SU-DHL-6 (cell line): Measurements from ENCODE around the gene ZNF30.
"Not testable (repeated sequence)": the region's sequence is repeated elsewhere in the genome, so short reads cannot be mapped to it uniquely, and the experiment has no call there.

Experiments used
- H2AFZ ChIP-seq: fragments of 200-600 bp; sonication (generic); 2 replicates; pipeline ENCODE4 v1.6.1; 2014; ENCODE audit warnings: low read depth, mild to moderate bottlenecking, moderate library complexity, mixed read lengths, antibody characterized with exemption, low read length; ENCODE audit not compliant: severe bottlenecking
- H3F3A ChIP-seq: fragments of 200-600 bp; shearing (Covaris generic); 2 replicates; pipeline ENCODE4 v1.6.0; 2016; ENCODE audit warnings: antibody characterized with exemption, mild to moderate bottlenecking; ENCODE audit not compliant: insufficient read depth
- H3K27ac ChIP-seq: fragments of 200-600 bp; sonication (generic); 2 replicates; pipeline ENCODE4 v1.5.1; 2016; ENCODE audit warnings: low read depth, mild to moderate bottlenecking, low read length, moderate library complexity, mixed read lengths
- H3K27me3 ChIP-seq: fragments of 200-600 bp; sonication (generic), shearing (Covaris generic); 2 replicates; pipeline ENCODE4 v1.6.0; 2014; ENCODE audit warnings: mild to moderate bottlenecking, low read length
- H3K36me3 ChIP-seq: fragments of 200-600 bp; sonication (generic); 2 replicates; pipeline ENCODE4 v1.6.1; 2014; ENCODE audit warnings: mild to moderate bottlenecking, low read length, mixed read lengths
- H3K4me2 ChIP-seq: fragments of 300-600, 200-600 bp; shearing (Covaris generic), sonication (generic); 2 replicates; pipeline ENCODE4 v1.6.0; 2014; ENCODE audit warnings: low read length, low read depth, mild to moderate bottlenecking; ENCODE audit not compliant: poor library complexity, severe bottlenecking
- H3K4me3 ChIP-seq: fragments of 200-600 bp; sonication (generic); 2 replicates; pipeline ENCODE4 v1.5.1; 2014; ENCODE audit warnings: antibody characterized with exemption, low read length, mild to moderate bottlenecking, mixed read lengths; ENCODE audit not compliant: insufficient read depth, poor library complexity, severe bottlenecking
- H3K79me2 ChIP-seq: fragments of 200-600 bp; sonication (generic); 2 replicates; pipeline ENCODE4 v1.6.1; 2014; ENCODE audit warnings: mild to moderate bottlenecking, low read length, moderate library complexity; ENCODE audit not compliant: insufficient read depth
- H3K9ac ChIP-seq: fragments of 200-600 bp; sonication (generic); 2 replicates; pipeline ENCODE4 v1.7.0; 2014; ENCODE audit warnings: mild to moderate bottlenecking, low read length
- H3K9me2 ChIP-seq: fragments of 200-600 bp; sonication (generic); replicated peaks from 2 replicates; pipeline ENCODE4 v1.6.1; 2014; ENCODE audit warnings: low read length; ENCODE audit not compliant: insufficient read depth
- H3K9me3 ChIP-seq: fragments of 200-600 bp; sonication (generic); 2 replicates; pipeline ENCODE4 v1.6.1; 2014; ENCODE audit warnings: low read length, mixed read lengths; ENCODE audit not compliant: insufficient read depth
- H4K20me1 ChIP-seq: fragments of 200-600 bp; sonication (generic); 2 replicates; pipeline ENCODE4 v1.6.1; 2014; ENCODE audit warnings: low read depth, mild to moderate bottlenecking, antibody characterized with exemption, low read length, moderate library complexity, mixed read lengths
- CTCF ChIP-seq: fragments of 200-600 bp; sonication (generic); IDR thresholded peaks from one replicate; pipeline ENCODE4 v1.5.1; 2017; ENCODE audit warnings: antibody characterized with exemption, mild to moderate bottlenecking, low read length, moderate library complexity; ENCODE audit not compliant: insufficient read depth, poor library complexity, severe bottlenecking
- EZH2phosphoT487 ChIP-seq: fragments of 200-600 bp; sonication (generic), shearing (Covaris generic); conservative IDR thresholded peaks from 2 replicates; pipeline ENCODE4 v1.6.1; 2018; ENCODE audit warnings: mild to moderate bottlenecking, antibody characterized with exemption, low read length, moderate library complexity, mixed read lengths

Gene ZNF30

DNA sequence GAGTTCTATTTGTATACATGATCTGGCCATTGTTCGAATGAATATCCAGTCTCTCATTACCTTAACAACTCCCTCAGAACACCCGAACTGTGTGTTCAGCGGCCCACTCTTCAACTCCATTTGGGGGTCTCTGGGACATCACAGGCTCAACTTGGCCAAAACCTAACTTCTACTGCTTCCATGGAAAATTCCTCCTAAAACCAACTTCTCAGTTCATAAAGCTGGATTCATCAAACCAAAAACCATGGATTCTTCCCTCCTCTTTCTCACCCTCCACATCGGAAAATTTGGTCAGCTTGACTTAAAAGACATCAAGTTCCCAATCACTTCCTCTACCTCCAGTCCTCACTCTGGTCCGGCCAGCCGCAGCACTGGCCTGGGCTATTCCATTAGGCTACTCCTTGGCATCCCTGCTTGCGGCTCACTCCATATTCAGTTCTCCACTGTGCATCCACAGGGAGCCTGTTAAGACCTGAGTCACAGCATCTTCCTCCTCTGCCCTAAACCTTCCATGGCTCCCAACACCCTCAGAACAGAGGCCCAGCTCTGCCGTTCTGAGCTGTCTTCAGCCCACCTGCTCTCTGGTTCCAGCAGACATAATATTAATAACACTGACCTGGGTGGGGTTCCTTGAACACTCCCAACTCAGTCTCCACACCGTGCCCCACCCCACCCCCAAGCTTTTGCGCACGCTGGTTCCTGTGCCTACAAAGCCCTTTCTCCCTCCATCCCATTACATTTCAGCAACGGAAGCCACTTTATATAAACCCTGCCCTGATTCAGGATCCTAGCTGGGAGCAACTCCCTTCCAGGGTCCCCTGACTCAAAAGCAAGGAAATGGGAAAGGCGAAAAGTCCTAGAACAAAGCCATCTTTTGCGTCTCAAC, 36.2 kb downstream of the ZNF30 start:
- H2AFZ ChIP-seq: peak overlapping the region; percentile 99
- H3K27ac ChIP-seq: no peak overlapping the region
- H3K36me3 ChIP-seq: peaks cover 18% of the 10 kb centered on the region
- H3K9ac ChIP-seq: peak overlapping the region; percentile 72
- H3K4me3 ChIP-seq: peak overlapping the region; percentile 79
- H4K20me1 ChIP-seq: no peaks in the 10 kb centered on the region
- TF ChIP-seq EZH2phosphoT487: no peak
- TF ChIP-seq CTCF: no peak
- H3F3A ChIP-seq: no peaks in the 10 kb centered on the region
- H3K9me3 ChIP-seq: peaks cover 26% of the 10 kb centered on the region; the same call in 1 of the 2 replicates
- H3K79me2 ChIP-seq: no peaks in the 10 kb centered on the region
- H3K4me2 ChIP-seq: peak overlapping the region; percentile 65
- H3K9me2 ChIP-seq: no peaks in the 10 kb centered on the region
- H3K27me3 ChIP-seq: no peaks in the 10 kb centered on the region

GRCh38 chr19:34963573-34964406, 37.1 kb downstream of the ZNF30 start, which contains the start of gene ZNF792:
ZNF792 (minus strand) TSS chr19:34964229; CDS start chr19:34963662, 567 bp downstream.
- Histone ChIP-seq H3K9ac (peak within 1 kb of the TSS; percentile 72), H4K20me1 (no peaks in the 10 kb centered on the region)

GRCh38 chr19:34964598-34964997, 37.9 kb downstream of the ZNF30 start:
- Histone ChIP-seq H3K4me2 (peak overlapping the region; percentile 65), H3F3A (no peaks in the 10 kb centered on the region), H2AFZ (no peak overlapping the region), H3K27me3 (no peaks in the 10 kb centered on the region), H3K9me2 (no peaks in the 10 kb centered on the region), H3K36me3 (peaks cover 3% of the 10 kb centered on the region), H3K9ac (no peak overlapping the region), H3K4me3 (no peak overlapping the region), H3K79me2 (no peaks in the 10 kb centered on the region), H3K27ac (no peak overlapping the region), H4K20me1 (no peaks in the 10 kb centered on the region), H3K9me3 (peaks cover 19% of the 10 kb centered on the region; the same call in 1 of the 2 replicates)
- TF ChIP-seq CTCF (no peak), EZH2phosphoT487 (no peak)

More at GRCh38 chr19:34963573-34964406, 37.1 kb downstream of the ZNF30 start, which contains the start of gene ZNF792:
- Histone ChIP-seq H3K27ac (no peak within 1 kb of the TSS), H3K9me3 (peaks cover 26% of the 10 kb centered on the region; the same call in 1 of the 2 replicates), H3K9me2 (no peaks in the 10 kb centered on the region), H3F3A (no peaks in the 10 kb centered on the region), H2AFZ (peak within 1 kb of the TSS; percentile 99), H3K4me2 (peak within 1 kb of the TSS; percentile 65), H3K36me3 (peaks cover 9% of the 10 kb centered on the region), H3K79me2 (no peaks in the 10 kb centered on the region), H3K4me3 (peak within 1 kb of the TSS; percentile 79), H3K27me3 (no peaks in the 10 kb centered on the region)
- TF ChIP-seq CTCF: no peak
- no peak for TF ChIP-seq EZH2phosphoT487

GRCh38 chr19:34965505-34965904, 38.8 kb downstream of the ZNF30 start:
- H3K9me3 ChIP-seq: peaks cover 18% of the 10 kb centered on the region; the same call in 1 of the 2 replicates
- H3F3A ChIP-seq, H3K9me2 ChIP-seq: not testable (repeated sequence)

More at GRCh38 chr19:34965505-34965904, 38.8 kb downstream of the ZNF30 start:
- H3K4me3 ChIP-seq, H3K27me3 ChIP-seq, H3K4me2 ChIP-seq, H3K79me2 ChIP-seq, H3K36me3 ChIP-seq, H3K9ac ChIP-seq, H3K27ac ChIP-seq, H2AFZ ChIP-seq, H4K20me1 ChIP-seq: not testable (repeated sequence)
